Measurements from ENCODE around the gene CDYL2. TPM values are rescaled to one million over a fixed set of nuclear protein-coding genes. Genes with fewer than 3 reads are reported as not detected.
A peak's percentile ranks its signal among the peaks of the same experiment; 100 is the strongest.

CDYL2 gene
- total RNA-seq, 4 donors from 2014 or later, result 7.4 to 18.6 (median 9.4) TPM

DNA sequence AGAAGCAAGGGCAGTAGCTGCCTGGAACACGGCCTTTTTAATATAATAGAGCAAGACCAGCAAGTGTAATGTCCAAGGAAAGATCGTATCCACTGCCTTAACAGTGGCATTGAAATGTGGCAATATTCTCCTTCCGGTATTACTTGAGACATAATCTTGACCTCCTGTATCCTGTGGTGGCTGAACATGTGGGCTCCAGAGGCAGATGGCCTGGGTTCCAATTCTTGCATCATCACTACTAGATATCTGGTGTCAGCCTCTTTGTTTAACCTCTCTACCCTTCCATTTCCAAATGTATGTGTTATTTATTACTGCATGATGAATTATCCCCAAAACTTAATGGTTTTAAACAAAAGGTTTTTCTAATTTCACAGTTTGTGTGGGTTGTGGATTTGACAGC lies 3.5 kb upstream of the CDYL2 start:
- H3K36me3 ChIP-seq, result no peaks in the 10 kb centered on the region
- TF ChIP-seq, protein P1, sequence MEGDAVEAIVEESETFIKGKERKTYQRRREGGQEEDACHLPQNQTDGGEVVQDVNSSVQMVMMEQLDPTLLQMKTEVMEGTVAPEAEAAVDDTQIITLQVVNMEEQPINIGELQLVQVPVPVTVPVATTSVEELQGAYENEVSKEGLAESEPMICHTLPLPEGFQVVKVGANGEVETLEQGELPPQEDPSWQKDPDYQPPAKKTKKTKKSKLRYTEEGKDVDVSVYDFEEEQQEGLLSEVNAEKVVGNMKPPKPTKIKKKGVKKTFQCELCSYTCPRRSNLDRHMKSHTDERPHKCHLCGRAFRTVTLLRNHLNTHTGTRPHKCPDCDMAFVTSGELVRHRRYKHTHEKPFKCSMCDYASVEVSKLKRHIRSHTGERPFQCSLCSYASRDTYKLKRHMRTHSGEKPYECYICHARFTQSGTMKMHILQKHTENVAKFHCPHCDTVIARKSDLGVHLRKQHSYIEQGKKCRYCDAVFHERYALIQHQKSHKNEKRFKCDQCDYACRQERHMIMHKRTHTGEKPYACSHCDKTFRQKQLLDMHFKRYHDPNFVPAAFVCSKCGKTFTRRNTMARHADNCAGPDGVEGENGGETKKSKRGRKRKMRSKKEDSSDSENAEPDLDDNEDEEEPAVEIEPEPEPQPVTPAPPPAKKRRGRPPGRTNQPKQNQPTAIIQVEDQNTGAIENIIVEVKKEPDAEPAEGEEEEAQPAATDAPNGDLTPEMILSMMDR (IDR thresholded peaks at IDR 0.05), result no peak
- no peak for TF ChIP-seq POLR2A (IDR thresholded peaks at IDR 0.05)
- peaks cover 0 to 5% (median 2%) of the 10 kb centered on the region in 4 donors for H3K4me1 ChIP-seq
- H3K4me3 ChIP-seq, result no peak overlapping the region
- DNase-seq, result no peak
- H3K27me3 ChIP-seq, result no peaks in the 10 kb centered on the region
- no peak overlapping the region for H3K27ac ChIP-seq
- no peaks in the 10 kb centered on the region for H3K9me3 ChIP-seq

DNA sequence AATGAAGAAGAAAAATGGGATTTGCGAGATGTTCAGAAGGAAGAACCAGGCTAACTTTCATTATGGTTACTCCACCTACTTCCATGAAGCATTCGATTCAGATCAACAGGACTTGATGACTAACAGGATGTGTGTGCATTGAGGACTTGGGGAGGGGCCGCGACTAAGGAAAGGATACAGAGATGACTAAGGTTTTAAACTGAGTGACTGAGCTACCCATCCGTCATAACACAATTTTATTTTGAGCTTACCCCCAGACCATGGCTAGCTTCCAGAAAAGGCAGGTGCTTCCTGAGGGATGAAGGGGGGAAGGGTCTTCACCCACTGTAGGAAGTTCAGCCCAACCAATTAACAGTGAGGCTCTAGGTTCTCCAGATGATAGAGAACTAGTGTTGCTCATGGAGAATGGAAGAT lies 2.5 kb upstream of the CDYL2 start:
- H3K9me3 ChIP-seq, result no peaks in the 10 kb centered on the region
- H3K4me3 ChIP-seq, result no peak overlapping the region
- H3K36me3 ChIP-seq, result no peaks in the 10 kb centered on the region
- no peak overlapping the region for H3K27ac ChIP-seq
- H3K4me1 ChIP-seq, result peaks cover 0 to 7% (median 2%) of the 10 kb centered on the region in 4 donors
- no peak for DNase-seq
- TF ChIP-seq POLR2A (IDR thresholded peaks at IDR 0.05), result no peak
- TF ChIP-seq, protein P1 (IDR thresholded peaks at IDR 0.05), result no peak
- no peaks in the 10 kb centered on the region for H3K27me3 ChIP-seq

DNA sequence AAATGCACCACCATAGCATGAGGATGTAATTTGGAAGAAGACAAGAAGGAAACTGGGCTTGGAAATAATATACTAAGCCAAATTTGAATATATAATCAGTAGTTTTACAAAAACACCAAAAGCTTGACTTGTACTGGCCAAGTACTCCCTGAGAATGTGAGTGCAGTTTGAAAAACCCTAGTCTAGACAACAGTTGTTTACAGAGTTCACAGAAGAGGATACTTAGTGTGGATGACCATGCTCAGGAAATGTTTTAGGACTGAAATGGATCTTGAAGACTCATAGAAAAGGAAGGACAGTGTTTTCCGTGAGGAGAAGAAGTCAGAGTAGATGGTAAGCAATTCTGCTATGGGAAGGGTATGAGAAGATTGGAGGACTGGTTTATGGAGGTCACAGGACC lies 1.9 kb upstream of the CDYL2 start:
- no peak overlapping the region for H3K27ac ChIP-seq
- H3K27me3 ChIP-seq, result no peaks in the 10 kb centered on the region
- TF ChIP-seq POLR2A (IDR thresholded peaks at IDR 0.05), result no peak
- TF ChIP-seq, protein P1 (IDR thresholded peaks at IDR 0.05), result no peak
- H3K36me3 ChIP-seq, result no peaks in the 10 kb centered on the region
- no peak overlapping the region for H3K4me3 ChIP-seq
- DNase-seq, result no peak
- H3K4me1 ChIP-seq, result peaks cover 0 to 7% (median 2%) of the 10 kb centered on the region in 4 donors
- no peaks in the 10 kb centered on the region for H3K9me3 ChIP-seq

DNA sequence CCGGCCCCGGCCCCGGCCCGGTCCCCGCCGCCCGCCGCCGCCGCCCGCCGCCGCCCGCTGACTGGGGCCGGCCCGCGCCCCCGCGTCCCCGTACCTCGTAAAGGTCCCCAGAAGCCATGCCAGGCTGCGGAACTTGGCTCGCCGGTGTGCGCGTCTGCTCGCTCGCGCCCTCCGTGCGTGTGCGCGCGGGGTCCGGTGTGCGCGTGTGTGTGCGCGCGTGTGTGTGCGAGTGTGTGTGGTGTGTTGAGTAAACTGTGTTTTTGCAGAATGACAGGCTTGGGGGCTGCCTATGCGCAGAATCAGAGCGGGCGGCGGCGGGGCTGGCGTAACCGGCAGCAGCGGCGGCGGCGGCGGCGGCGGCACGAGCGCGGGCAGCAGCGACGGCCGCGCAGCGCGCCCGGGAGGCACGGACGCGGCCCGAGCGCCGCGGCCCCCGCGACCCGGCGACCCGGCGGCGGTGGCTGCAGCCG lies 307 bp downstream of the CDYL2 start:
- peak overlapping the region in 3 of 4 donors; percentile 56 to 73 (median 73) for H3K27ac ChIP-seq
- H3K4me1 ChIP-seq, result peaks cover 0 to 7% (median 2%) of the 10 kb centered on the region in 4 donors
- peak overlapping the region; percentile 63 to 91 (median 70) for H3K4me3 ChIP-seq
- TF ChIP-seq POLR2A (IDR thresholded peaks at IDR 0.05), result no peak
- TF ChIP-seq, protein P1 (IDR thresholded peaks at IDR 0.05), result peak in 1 of 6 experiments; percentile 3
- H3K36me3 ChIP-seq, result no peaks in the 10 kb centered on the region
- no peaks in the 10 kb centered on the region for H3K27me3 ChIP-seq
- peak; percentile 47 to 72 (median 64) for DNase-seq
- no peaks in the 10 kb centered on the region for H3K9me3 ChIP-seq

DNA sequence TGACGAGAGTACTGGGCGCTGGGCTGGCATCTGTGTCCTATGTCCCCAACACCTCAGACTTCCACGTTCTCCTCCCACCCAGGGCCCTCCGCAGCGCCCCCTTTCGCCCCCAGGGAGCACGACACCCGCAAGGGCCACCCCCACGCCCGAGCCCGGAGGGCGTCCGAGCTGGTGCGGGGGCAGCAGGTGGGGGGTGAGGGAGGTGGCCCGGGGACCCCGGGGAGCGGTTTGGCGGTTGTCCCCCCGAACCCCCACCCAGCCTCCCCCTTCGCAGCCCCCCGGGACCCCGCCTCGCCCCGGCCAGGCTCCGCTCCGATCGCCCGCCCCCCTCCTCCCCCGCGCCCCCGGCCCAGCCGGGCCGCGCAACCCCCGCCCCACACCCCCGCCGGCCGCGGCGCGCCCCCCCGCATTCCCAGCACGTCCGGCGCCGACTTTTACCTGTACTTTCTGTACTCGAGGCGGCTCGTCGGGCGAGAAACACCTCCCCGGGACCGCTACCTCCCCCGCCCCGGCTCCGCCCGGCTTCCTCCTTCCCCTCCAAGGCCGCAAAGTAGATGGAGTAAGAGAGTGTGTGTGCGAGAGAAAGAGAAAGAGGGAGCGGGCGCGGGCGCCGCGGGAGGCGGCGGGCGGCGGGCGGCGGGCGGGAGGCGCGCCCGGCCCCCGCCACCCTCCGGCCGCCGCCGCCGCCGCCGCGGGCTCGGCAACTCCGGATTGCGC lies 901 bp downstream of the CDYL2 start:
- DNase-seq, result peak; percentile 26 to 68 (median 60)
- peak overlapping the region in 2 of 4 donors; percentile 44 to 46 for H3K27ac ChIP-seq
- no peaks in the 10 kb centered on the region for H3K9me3 ChIP-seq
- H3K4me1 ChIP-seq, result peaks cover 0 to 7% (median 2%) of the 10 kb centered on the region in 4 donors
- peak overlapping the region; percentile 49 to 91 (median 70) for H3K4me3 ChIP-seq
- H3K27me3 ChIP-seq, result no peaks in the 10 kb centered on the region
- TF ChIP-seq, protein P1 (IDR thresholded peaks at IDR 0.05), result peak in 5 of 6 experiments; percentile 21 to 60 (median 42)
- no peak for TF ChIP-seq POLR2A (IDR thresholded peaks at IDR 0.05)
- no peaks in the 10 kb centered on the region for H3K36me3 ChIP-seq

Measured in Peyer's patch (tissue), 4 donors.